ENCODE measurements around the gene PAQR4.
A peak's percentile ranks its signal among the peaks of the same experiment; 100 is the strongest.
"Not testable (repeated sequence)": the region's sequence is repeated elsewhere in the genome, so short reads cannot be mapped to it uniquely, and the experiment has no call there.

The PAQR4 gene

DNA sequence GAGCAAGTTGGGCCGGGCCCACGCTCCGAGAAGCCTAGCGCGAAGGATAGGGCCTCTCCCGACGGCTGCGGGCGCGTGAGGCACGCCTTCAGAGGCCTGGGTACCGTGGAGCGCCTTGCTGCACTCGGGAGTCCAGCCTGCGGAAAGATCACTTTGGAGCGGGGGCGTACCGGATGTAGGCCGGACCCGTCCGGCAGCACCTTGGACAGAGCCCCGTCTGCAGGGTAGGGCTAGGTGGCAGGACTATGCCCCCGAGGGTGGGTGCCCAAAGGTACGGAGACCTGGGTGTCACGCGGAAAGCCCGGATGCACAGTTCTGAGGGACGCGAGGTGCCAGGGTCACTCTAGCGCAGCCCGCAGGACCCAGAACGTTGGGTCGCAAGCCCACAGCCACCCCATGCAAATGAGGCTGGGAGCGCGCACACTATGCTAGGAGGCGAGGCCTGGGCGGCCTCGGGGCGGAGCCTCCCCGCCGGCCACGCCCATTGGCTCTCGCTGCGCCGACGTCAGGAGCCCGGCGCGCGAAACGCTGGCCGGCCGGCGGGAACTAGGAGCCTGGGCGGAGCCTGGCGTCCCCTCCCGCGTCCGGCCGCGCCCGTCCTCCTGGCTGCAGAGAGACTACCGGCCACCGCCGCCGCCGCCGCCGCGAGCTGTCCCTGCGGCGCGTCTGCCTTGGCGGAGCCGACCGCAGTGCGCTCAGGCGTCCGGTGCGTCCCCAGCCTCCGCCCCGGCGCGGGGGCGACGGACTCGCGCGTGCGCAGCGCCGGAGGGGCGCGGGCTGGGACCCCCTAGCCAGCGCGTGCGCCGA, at the start of gene PAQR4:
PAQR4 (plus strand) TSS at position 611 of the 807 bp plus-strand sequence. CDS start 327 bp downstream, outside the sequence.
- DNase-seq (ENCODE audit: low spot score): peak; percentile 98

DNA sequence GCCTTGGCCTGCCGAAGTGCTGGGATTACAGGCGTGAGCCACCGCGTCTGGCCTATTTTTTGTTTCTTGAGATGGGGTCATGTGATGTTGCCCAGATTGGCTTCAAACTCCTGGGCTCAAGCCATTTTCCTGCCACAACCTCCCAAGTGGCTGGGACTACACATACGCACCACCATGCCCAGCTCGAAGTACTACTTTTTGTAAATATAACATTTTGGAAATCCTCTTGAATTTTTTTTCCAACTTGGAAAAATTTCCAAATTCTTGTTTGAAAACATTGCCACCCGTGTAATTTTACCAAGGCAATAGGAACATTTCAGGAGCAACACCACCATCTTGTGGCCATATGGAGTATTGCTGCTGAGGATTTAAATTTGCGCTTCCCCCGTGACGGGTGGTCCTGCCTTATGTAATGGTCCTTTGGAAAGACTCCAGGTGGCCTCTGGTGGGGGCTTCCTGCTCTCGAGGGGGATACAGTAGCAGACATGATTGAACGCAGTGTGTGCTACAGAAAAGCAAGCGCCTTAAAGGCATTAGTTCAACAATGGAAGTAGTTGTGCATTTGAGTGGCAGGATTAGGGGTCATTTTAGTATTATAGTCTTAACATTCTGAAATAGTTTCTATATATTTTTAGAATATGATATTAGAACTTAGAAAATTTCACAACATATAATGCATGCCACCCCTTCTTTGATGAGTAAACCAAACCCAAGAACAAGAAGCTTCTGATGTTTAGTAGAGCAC, 49.5 kb upstream of the PAQR4 start:
- peak; percentile 73 for DNase-seq (ENCODE audit: low spot score)

DNA sequence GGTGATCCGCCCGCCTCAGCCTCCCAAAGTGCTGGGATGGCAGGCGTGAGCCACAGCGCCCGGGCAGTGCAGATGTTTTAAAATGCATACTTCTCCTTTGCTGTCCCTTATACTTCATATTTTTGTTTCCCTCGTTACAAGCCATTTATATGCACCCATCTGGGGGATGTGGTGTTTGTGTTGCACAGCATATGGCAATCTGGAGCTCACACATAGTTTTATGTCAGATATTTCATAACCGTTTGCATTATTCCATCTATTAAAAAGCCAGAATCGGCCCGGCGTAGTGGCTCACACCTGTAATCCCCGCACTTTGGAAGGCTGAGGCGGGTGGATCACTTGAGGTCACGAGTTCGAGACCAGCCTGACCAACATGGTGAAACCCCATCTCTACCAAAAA, 45.7 kb upstream of the PAQR4 start:
- DNase-seq (ENCODE audit: low spot score): no peak

DNA sequence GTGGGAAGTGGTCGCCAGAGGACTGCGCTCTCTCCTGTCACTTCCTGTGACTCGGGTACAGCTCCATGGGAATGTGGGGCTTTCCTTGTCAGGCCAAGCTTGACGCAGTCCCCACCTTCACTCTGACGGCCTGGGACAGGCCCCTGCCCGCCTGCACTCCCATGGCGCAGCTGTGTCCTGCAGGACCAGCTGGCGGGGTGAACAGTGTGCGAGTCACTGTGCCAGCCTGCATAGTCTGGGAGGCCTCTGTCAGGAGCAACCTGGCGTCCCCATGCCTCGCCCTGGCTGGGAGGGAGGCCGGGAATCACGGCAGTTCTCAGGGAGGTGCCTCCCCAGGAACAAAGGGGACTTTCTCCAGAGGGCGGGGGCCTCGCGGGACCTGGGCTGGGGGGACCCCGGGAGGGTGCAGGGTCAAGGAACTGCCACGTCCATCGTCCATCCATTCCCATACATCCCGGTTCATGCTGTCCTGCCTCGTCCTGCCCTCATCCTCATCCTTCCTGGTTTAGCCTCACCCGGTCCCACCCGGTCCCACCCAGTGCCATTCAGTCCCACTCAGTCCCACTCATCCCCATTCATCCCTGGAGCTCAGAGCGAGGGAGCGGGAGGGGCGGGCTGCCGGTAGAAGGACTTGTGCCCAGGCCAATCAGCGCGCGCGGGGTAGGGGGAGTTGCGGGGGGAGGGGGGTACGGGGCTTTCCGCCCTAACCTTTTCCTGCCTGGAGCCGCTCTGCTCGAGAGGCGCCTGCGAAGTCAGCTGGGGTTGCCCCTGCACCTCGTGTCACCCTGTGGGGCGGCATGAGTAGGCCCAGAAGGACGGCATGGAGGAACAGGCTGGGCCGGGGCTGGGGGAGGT, 44.0 kb upstream of the PAQR4 start:
- no peak for DNase-seq (ENCODE audit: low spot score)

DNA sequence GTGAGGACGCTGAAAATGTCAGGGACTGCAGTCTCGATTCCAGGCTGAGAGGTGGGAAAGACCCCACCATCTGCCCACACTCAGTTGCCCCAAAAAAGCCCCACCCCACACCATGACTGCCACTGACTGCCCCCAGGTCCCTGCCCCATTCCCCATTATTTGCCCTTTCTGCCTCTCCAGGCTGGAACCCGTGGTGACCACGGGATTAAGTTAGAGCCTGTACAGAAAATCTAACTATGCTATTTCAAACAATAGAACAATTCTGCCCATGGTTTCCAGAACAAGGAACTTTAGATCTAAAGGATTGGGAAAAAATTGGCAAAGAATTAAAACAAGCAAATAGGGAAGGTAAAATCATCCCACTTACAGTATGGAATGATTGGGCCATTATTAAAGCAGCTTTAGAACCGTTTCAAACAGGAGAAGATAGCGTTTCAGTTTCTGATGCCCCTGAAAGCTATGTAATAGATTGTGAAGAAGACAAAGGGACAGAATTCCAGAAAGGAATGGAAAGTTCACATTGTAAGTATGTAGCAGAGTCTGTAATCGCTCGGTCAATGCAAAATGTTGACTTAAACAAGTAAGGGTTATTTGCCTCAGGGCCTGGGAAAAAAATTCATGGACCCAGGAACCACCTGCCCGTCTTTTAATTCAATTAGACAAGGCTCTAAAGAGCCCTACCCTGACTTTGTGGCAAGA, 43.0 kb upstream of the PAQR4 start:
- no peak for DNase-seq (ENCODE audit: low spot score)

DNA sequence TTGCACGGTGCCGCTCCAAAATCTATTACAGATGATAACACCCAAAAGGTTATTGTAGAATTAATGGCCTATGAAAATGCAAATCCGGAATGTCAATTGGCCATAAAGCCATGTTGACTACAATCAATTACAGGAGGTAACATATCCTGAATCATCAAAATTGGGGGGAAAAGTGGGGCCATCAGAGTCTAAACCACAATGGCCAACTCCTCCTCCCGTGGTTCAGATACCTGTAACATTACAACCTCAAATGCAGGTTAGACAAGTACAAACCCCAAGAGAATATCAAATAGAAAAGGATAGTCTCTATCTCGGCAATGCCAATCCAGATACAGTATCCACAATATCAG, 42.5 kb upstream of the PAQR4 start:
- DNase-seq (ENCODE audit: low spot score): no peak

DNA sequence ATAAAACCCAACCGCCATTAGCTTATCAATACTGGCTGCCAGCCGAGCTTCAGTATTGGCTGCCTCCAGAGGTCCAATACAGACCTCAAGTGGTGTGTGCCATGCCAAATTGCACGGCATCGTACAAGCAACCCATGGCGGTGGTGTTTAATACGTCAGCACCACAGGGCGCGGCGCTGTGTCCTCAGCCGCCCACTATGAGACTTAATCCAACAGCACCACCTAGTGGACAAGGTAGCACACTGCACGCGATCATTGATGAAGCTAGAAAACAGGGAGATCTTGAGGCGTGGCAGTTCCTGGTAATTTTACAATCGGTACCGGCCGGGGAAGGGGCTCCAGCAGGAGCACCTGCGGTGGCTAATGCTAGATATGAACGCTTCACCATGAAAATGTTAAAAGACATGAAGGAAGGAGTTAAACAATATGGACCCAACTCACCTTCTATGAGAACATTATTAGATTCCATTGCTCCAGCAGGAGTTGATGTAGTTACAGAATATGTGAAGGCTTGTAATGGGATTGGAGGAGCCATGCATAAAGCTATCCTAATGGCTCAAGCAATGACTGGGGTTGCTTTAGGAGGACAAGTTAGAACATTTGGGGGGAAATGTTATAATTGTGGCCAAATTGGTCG, 42.0 kb upstream of the PAQR4 start:
- peak; percentile 89 for DNase-seq (ENCODE audit: low spot score)

DNA sequence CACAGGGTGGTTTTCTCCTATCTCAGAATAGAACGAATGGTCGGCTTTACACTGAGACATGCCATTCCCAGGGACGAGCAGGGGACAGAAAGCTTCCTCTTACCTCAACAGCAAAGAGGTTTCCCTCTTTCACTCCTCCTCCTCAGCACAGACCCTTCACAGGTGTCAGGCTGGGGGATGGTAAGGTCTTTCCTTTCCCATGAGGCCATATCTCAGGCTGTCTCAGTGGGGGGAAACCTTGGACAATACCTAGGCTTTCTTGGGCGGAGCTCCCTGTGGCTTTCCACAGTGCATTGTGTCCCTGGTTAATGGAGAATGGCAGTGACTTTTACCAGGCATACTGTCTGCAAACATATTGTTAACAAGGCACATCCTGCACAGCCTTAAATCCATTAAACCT, 41.0 kb upstream of the PAQR4 start:
- DNase-seq (ENCODE audit: low spot score): not testable (repeated sequence)

DNA sequence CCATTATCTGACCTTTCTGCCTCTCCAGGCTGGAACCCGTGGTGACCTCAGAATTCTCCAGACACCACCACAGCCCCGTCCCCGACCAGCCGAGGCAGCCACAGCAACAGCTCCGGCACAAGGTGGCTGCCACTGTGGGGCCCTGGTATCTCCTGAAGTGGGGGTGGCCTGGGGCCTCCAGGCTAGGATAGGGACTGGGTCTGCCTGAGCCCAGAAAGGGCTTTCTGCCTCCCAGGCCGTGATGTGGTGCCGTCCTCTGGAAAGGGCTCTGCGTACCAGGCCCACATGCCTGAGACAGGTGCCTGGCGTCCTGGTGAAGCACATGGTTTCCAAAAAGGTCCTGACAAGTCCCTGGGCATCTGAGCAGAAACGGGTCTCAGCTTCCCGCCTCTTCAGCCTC, 40.4 kb upstream of the PAQR4 start:
- no peak for DNase-seq (ENCODE audit: low spot score)

DNA sequence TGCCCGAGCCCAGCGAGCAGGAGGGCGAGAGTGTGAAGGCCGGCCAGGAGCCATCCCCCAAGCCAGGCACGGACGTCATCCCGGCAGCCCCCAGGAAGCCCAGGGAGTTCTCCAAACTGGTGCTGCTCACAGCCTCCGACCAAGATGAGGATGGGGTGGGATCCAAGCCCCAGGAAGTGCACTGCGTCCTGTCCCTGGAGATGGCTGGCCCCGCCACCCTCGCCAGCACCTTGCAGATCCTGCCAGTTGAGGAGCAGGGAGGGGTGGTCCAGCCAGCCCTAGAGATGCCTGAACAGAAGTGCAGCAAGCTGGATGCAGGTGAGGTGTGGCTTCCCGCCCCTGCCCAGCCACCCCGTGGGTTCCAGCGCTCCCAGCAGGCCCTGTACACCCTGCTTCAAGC, 39.5 kb upstream of the PAQR4 start:
- DNase-seq (ENCODE audit: low spot score): no peak

DNA sequence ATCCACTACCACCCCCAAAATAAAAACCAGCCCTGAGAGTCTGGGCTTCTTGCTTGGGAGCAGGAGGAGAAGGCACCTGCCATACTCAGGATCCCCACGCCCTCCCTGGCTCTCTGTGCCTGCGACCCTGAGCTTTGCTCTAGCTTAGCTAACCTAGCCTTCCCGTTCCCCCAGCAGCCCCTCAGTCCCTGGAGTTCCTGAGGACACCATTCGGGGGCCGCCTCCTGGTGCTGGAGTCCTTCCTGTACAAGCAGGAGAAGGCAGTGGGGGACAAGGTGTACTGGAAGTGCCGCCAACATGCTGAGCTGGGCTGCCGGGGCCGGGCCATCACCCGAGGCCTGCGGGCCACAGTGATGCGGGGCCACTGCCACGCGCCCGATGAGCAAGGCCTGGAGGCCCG, 38.9 kb upstream of the PAQR4 start:
- DNase-seq (ENCODE audit: low spot score): no peak

DNA sequence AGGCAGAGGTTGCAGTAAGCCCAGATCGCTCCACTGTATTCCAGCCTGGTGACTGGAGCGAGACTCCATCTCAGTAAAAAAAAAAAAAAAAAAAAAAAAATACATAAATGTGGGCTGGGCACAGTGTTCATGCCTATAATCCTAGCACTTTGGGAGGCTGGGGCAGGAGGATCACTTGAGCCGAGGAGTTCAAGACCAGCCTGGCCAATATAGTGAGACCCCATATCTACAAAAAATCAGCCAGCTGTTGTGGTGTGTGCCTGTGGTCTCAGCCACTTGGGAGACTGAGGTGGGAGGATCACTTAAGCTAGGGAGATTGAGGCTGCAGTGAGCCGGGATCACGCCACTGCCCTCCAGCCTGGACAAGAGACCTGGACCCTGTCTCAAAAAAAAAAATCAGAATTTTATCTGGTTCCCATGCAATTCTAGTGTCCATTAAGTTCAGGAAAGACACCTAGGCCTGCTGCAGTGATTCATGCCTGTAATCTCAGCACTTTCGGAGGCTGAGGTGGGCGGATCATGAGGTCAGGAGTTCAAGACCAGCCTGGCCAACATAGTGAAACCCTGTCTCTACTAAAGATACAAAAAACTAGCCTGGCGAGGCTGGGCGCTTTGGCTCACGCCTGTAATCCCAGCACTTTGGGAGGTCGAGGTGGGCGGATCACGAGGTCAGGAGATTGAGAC, 37.8 kb upstream of the PAQR4 start:
- DNase-seq (ENCODE audit: low spot score): not testable (repeated sequence)

DNA sequence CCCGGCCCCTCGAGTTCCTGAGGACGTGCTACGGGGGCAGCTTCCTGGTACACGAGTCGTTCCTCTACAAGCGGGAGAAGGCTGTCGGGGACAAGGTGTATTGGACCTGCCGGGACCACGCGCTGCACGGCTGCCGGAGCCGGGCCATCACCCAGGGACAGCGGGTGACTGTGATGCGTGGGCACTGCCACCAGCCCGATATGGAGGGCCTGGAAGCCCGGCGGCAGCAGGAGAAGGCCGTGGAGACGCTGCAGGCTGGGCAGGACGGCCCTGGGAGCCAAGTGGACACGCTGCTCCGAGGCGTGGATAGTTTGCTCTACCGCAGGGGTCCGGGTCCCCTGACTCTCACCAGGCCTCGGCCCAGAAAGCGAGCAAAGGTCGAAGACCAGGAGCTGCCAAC, 36.0 kb upstream of the PAQR4 start:
- DNase-seq (ENCODE audit: low spot score): no peak

DNA sequence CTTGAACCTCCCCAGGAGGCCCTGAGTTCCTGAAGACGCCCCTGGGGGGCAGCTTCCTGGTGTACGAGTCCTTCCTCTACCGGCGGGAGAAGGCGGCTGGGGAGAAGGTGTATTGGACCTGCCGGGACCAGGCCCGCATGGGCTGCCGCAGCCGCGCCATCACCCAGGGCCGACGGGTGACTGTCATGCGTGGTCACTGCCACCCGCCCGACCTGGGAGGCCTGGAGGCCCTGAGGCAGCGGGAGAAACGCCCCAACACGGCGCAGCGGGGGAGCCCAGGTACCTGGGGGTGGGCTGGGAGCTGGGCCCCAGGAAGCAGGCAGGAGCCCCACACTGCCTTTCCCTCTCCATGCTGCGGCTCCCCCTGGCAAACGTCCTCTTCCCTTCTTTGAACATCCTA, 35.4 kb upstream of the PAQR4 start:
- no peak for DNase-seq (ENCODE audit: low spot score)

DNA sequence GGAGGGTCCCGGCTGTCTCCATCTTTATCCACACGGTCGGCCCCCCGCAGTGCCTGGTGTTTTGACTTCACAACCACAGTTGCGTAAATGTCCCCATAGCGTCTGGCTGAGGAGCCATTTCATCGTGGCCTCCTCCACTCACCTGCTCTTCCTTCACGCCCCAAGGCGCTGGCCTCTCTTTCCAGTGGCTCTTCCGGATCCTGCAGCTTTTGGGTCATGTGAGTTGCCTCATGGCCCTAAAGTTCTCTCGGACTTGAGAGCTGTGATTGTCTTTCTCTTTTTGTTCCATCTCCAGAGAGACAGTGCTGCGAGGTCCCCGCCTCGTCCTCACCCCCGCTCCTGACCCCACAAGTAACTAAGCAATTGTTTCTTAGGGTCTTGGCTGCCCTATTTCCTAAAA, 34.7 kb upstream of the PAQR4 start:
- no peak for DNase-seq (ENCODE audit: low spot score)

DNA sequence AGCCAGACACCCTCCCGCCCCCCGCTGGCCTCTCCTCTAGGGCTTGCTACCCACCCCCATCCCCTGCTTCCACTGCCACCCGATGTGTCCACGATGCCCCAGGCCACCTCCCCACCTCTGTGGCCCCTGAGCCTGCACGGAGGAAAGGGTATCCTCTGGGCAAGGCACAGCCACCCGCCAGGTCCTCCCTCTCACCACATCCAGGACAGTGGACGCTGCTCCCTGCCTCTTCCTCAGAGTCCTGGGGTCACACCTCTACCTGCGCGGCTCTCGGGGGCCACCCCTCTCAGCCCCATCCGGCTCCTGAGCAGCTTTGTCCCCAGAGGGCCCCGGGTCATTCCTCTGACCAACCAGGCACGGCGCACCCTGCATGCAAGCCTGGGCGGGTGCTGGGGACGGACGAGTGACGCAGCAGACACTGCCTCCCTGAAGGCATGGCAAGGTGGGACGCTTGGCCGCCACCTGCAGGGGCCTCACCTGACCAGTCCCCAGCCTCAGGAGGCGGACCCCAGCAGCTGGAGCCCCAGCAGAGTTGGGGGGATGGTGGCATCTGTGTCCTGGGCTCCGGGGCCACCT, 32.6 kb upstream of the PAQR4 start:
- no peak for DNase-seq (ENCODE audit: low spot score)

DNA sequence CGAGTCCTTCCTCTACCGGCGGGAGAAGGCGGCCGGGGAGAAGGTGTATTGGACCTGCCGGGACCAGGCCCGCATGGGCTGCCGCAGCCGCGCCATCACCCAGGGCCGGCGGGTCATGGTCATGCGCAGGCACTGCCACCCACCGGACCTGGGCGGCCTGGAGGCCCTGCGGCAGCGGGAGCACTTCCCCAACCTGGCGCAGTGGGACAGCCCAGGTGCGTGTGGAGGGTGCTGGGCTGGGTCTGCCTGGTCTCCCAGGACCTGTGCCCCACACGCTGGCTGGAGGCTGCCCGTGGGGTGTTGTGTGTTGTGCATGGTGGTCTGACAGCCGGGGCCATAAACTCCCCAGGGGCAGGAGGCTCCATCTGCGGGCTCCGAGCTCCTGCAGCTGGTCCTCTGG, 32.0 kb upstream of the PAQR4 start:
- DNase-seq (ENCODE audit: low spot score): no peak

DNA sequence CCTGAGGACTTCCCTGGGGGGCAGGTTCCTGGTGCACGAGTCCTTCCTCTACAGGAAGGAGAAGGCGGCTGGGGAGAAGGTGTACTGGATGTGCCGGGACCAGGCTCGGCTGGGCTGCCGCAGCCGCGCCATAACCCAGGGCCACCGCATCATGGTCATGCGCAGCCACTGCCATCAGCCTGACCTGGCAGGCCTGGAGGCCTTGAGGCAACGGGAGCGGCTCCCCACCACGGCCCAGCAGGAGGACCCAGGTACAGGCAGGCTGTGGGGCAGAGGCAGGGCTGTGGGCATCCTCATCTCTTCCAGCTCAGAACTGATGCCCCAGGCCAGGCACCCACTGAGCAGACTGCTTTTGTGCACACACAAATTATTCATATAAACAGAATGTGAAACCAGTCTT, 30.9 kb upstream of the PAQR4 start:
- no peak for DNase-seq (ENCODE audit: low spot score)

DNA sequence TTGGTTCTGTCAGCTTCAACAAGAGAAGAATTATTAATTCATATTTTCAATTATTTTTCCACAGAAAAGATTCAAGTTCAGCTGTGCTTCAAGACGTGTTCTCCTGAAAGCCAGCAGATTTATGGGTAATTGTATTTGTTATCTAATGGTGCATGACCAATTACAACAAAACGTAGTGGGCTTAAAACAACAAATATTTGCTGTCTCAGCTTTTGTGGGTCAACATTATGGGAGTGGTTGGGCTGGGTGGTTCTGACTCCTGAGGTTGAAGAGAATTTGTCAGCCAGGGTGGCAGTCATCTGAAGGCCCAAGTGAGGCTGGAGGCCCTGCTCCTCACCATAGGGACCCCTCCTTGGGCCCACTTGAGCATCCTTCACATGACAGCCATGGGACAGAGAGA, 29.2 kb upstream of the PAQR4 start:
- DNase-seq (ENCODE audit: low spot score): no peak

DNA sequence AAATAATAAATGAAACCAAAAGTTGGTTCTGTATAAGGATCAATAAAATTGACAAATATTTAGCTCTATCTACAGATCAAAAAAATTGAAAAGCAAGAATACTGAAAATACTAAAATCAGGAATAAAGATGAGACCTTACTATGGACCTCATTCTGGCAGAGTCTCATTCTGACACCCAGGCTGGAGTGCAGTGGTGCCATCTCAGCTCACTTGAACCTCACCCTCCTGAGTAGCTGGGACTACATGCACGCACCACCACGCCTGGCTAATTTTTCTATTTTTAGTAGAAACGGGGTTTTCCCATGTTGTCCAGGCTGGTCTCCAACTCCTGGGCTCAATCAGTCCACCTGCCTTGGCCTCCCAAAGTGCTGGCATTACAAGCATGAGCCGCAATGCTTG, 27.1 kb upstream of the PAQR4 start:
- DNase-seq (ENCODE audit: low spot score): no peak

DNA sequence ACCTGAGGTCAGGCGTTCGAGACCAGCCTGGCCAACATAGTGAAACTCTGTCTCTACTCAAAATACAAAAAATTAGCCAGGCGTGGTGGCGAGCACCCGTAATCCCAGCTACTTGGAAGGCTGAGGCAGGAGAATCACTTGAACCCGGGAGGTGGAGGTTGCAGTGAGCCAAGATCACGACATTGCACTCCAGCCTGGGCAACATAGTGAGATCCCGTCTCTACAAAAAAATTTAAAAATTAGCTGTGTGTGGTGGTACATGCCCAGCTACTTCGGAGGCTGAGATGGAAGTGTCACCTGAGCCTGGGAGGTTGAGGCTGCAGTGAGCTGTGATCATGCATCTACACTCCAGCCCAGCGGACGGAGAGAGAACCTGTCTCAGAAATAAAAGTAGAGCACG, 25.4 kb upstream of the PAQR4 start:
- not testable (repeated sequence) for DNase-seq (ENCODE audit: low spot score)

Data from AG08396 (cell line).